Coronary artery (tissue), 2 donors: Measurements from ENCODE around the gene XCL1.

ENCODE experiments used
- DNase-seq: peaks from one replicate; pipeline ENCODE4 v3.0.0-alpha.2; 2017; ENCODE audit warnings: low spot score
- H3K27ac ChIP-seq, 2 donors: fragments of 200-600 bp; sonication (generic); one replicate each; pipeline ENCODE4 v1.5.1; 2016 to 2019
- H3K4me3 ChIP-seq: fragments of 200-600 bp; sonication (generic); 2 replicates; pipeline ENCODE4 v1.5.1; 2016; ENCODE audit warnings: mild to moderate bottlenecking, moderate library complexity
- TF ChIP-seq, protein P1 (sequence below): fragments of 200-600 bp; sonication (generic); IDR thresholded peaks from one replicate; pipeline ENCODE4 v1.5.1; 2019; ENCODE audit warnings: antibody characterized with exemption

The XCL1 gene

DNA sequence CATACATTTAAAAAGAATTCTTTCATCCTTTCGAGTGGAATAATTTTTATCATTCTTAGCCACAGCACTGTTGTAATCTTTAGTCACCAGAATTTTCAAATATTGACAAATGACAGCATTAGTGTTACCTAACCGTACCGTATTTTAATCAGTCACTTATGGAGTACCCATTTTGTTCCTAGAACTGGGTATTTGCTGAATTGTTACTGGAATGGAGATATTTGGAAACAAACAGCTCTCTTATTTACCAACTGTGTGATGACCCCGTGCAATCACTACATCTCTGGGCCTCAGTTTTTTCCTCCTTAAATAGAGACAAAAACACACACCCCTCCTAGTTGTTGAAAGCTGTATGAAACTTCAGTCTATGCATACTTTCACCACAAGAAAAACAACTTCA is 24.7 kb upstream of the XCL1 start:
- H3K27ac ChIP-seq, result no peak overlapping the region
- H3K4me3 ChIP-seq, result no peak overlapping the region
- DNase-seq, result no peak
- TF ChIP-seq, protein P1, sequence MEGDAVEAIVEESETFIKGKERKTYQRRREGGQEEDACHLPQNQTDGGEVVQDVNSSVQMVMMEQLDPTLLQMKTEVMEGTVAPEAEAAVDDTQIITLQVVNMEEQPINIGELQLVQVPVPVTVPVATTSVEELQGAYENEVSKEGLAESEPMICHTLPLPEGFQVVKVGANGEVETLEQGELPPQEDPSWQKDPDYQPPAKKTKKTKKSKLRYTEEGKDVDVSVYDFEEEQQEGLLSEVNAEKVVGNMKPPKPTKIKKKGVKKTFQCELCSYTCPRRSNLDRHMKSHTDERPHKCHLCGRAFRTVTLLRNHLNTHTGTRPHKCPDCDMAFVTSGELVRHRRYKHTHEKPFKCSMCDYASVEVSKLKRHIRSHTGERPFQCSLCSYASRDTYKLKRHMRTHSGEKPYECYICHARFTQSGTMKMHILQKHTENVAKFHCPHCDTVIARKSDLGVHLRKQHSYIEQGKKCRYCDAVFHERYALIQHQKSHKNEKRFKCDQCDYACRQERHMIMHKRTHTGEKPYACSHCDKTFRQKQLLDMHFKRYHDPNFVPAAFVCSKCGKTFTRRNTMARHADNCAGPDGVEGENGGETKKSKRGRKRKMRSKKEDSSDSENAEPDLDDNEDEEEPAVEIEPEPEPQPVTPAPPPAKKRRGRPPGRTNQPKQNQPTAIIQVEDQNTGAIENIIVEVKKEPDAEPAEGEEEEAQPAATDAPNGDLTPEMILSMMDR, result no peak

DNA sequence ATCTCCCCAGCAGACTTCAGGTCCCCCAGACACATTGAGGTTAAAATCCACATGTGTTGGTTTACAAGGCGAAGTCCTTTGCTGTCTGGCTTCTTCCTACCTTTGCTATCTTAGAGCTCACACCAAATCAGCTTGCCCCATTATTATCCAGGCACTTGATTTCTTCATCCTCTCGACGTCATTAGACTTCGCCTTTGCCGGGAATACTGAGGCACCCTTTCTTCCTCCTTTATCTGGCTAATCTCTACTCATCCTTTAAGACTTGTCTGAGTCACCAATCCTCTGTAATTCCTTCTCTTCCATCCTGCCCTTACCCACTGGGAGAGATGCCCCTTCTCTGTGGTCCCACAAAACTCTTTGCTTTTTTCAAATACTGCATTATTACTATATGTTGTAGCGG is 23.4 kb upstream of the XCL1 start:
- TF ChIP-seq, protein P1, result no peak
- H3K4me3 ChIP-seq, result no peak overlapping the region
- no peak overlapping the region for H3K27ac ChIP-seq
- no peak for DNase-seq

DNA sequence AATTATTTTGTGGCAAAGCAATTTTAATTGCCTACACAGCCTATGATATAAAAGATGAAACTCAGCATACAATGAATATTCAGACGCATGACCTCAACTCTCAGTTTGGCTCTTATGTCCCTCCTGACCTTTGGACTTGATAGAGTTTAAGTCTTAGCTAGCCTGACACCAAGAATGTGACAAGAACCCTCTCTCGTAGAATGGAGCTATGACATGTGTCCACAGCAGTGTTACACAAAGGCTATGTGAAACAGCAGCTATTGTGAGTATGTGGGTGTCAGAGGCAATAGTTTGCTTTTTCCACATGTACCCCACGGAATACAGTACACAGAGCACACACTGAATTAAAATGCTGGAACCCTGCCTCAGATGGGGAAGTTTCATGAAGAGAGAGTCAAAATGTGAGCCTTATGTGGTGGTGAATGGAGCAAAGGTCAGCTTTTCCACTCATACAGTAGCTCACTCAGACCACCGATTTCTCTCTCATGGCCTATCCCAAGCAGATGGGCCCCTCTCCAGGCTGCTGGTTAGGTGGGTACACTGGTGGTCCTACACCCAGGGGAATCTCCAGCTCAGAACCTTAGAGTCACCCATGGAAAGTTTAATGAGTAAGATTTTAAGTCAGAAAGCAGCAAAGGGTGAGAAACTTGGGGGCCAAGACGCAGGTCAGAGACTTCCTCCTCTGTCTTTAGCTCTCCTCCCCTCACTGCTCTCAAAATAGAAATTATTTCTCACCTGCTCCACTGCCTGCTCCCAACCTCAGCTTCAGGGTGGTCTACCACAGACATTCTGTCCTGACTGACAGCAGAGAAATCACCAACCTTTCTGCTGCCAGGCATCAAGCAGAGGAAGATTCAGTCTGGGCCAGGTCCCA is 22.5 kb upstream of the XCL1 start:
- TF ChIP-seq, protein P1, result no peak
- no peak overlapping the region for H3K4me3 ChIP-seq
- no peak overlapping the region for H3K27ac ChIP-seq
- no peak for DNase-seq

DNA sequence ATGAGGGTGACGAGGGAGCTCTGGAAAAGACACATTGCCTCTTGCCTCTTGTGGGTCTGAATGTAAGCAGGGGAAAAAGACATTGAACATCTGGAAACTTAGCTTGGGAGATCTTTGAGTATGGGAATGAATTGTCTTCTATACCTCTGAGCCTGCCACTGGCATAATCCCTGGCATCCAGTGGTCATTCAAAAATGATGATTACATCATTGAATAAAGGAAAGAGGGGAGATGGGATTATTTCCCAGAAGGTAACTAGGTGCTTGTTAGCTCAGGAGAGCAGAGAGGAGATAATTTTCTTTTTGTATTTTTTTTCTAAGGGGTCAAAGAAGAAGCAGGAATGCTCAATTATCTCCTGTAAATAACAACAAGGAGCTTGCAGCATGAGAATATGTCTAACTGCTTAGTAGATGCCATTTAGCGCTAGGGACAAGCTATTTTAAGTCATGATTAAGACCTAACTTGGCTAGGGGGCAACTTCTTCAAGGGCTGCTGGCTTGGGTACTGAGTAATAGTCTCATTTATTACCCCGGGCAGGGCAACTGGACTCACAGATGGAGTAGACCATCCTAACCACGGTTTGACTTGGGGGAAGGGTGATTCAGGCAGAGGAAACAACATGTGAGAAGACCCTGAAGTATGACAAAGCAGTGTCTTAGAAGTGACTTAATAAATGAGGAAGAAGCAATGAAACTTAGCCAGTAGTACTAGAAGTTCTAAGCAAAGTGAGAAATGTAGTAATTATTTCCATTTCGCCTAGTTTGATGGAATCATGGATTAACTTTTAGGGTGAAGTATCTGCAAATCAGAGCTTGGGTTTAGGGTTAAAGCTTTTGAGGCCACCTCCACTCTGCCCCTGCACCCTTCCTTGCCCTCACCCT is 21.6 kb upstream of the XCL1 start:
- Histone ChIP-seq H3K27ac (no peak overlapping the region), H3K4me3 (no peak overlapping the region)
- no peak for DNase-seq
- TF ChIP-seq, protein P1, result no peak

DNA sequence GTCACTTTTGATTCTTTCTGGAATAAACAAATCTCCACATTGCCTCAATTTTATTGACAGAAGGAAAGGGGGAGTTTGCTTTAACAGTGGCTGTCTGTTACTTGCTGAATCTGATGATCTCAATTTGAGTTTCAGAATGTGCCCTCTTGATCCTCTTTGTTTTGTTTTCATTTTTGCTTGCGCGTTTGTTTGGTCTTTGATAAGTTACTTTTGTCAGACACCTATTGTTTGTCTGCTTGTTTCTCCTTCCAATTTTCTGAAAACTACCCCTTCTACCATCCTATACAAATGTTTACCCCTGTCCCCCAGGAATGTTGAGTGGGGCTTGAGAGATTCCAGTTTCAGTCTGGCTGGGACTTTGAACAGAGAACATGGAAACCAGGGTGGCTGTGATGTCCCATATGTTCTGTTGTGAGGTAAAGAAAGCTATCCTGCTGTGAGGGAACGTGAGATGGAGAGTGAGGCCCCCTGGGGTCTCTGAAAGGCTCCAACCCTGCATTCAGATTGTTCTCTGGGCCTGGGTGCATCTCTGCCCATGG is 20.8 kb upstream of the XCL1 start:
- Histone ChIP-seq H3K4me3 (no peak overlapping the region), H3K27ac (no peak overlapping the region)
- DNase-seq, result no peak
- TF ChIP-seq, protein P1, result no peak

DNA sequence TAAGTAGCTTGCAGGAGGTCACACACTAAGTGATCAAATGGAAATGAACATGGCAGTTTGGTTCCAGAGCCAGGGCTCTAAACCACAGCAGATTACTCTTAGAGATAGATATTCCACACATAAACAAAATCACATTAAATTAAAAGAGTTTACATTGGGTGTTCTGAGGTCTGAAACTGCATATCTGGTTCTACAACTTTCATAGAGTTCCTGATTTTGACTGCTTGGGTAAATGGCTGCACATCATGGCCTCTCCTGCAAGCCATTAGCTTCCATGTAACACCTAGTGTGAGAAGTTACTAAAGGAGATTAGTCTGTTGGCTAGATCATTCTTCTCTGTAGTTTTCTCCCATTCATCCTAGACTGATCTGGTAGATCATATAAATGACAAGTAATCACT is 19.8 kb upstream of the XCL1 start:
- Histone ChIP-seq H3K4me3 (no peak overlapping the region), H3K27ac (no peak overlapping the region)
- no peak for DNase-seq
- TF ChIP-seq, protein P1, result no peak
